Gastrocnemius medialis (tissue), 4 donors: Measurements from ENCODE around the gene CAV2.

Experiments used
- POLR2A ChIP-seq, 2 donors: fragments of 450-650 bp; IDR thresholded peaks; one replicate each; pipeline ENCODE4 v1.6.1; 2017; ENCODE audit warnings: antibody characterized with exemption in 2 of 2, mild to moderate bottlenecking in 2 of 2, moderate library complexity in 2 of 2
- TF ChIP-seq, protein P1 (sequence below), 5 experiments: fragments of 450-650 bp in 3 of 5; fragments of 200-600 bp in 2 of 5; sonication (generic) in 2 of 5; IDR thresholded peaks in 4 of 5; conservative IDR thresholded peaks in 1 of 5; 1 replicate in 4 of 5; 2 replicates in 1 of 5; pipeline ENCODE4 v1.5.1; 2016 to 2019; ENCODE audit warnings: antibody characterized with exemption in 5 of 5, mild to moderate bottlenecking in 3 of 5, moderate library complexity in 3 of 5

GRCh38 chr7:116526897-116527296, 27.4 kb downstream of the CAV2 start:
- TF ChIP-seq, protein P1, sequence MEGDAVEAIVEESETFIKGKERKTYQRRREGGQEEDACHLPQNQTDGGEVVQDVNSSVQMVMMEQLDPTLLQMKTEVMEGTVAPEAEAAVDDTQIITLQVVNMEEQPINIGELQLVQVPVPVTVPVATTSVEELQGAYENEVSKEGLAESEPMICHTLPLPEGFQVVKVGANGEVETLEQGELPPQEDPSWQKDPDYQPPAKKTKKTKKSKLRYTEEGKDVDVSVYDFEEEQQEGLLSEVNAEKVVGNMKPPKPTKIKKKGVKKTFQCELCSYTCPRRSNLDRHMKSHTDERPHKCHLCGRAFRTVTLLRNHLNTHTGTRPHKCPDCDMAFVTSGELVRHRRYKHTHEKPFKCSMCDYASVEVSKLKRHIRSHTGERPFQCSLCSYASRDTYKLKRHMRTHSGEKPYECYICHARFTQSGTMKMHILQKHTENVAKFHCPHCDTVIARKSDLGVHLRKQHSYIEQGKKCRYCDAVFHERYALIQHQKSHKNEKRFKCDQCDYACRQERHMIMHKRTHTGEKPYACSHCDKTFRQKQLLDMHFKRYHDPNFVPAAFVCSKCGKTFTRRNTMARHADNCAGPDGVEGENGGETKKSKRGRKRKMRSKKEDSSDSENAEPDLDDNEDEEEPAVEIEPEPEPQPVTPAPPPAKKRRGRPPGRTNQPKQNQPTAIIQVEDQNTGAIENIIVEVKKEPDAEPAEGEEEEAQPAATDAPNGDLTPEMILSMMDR (IDR thresholded peaks at IDR 0.05 in 4 of 5, conservative IDR thresholded peaks at IDR 0.05 in 1 of 5) = no peak
- no peak for TF ChIP-seq POLR2A (IDR thresholded peaks at IDR 0.05)
